ENCODE measurements around the gene DUSP22. TPM values are rescaled to one million over a fixed set of nuclear protein-coding genes. Genes with fewer than 3 reads are reported as not detected.

DUSP22 gene
- total RNA-seq, 1 experiment from 2014 or later = 18.6 TPM

DNA sequence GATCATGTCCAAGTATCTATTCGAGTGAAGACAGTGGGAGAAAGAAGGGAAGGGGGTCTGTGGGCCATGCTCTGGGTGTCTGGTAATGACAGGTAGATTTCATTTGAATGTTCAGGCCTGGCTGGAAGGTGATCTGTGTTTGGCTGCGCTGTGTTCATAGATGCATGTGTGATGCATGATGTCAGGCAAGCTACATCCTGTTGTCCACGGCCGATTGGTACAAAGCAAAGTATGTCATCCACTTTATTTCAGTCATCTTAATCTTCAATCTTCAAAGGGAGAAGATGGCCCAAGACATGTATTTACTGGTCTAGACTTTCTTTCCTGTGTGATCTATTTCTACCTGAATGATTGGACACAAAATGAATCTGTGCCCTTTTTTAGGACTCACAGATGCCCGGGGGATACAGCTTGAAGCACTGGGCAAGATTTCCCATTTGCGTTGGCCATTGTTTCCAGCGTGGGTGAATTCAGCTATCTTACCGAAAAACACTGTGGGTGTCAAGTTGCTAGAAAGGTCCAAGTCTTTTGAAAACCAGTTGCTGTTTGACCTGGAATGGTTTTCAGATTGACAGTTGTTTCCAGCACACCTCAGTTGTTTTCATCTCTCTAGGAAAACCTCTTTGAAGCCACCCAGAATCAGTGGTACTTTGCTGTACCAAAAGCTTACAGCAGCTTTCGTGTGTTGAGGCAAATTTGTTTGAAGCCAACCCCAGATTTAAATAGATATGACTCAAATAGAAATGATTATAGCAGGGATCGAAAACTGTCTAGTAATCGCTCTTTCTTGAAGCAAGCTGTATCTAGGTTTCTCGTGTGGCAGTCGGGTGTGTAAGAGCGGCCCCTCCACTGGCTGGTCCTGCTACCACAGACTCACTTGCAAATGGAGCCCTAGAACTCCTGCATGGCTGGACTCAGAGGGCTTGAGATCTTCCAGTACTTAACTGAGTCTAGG, 27.2 kb downstream of the DUSP22 start:
- BruUV-seq (replicated peaks) = no TSS peak
- Histone ChIP-seq H3K4me1 (no peaks in the 10 kb centered on the region), H3K4me3 (ENCODE audit: low read depth, low read length) (no peak overlapping the region), H3K36me3 (ENCODE audit: control insufficient read depth, insufficient read depth, low read length) (no peaks in the 10 kb centered on the region), H3K9me3 (no peaks in the 10 kb centered on the region), H3K27me3 (replicated peaks; ENCODE audit: control insufficient read depth, insufficient read depth, low read length) (no peaks in the 10 kb centered on the region)
- intact Hi-C loops (cut with micrococcal nuclease; ENCODE audit: unreplicated experiment) = no loop called here
- Mint-ChIP-seq H3K27me3 (ENCODE audit: insufficient read depth, unreplicated experiment) (no peaks in the 10 kb centered on the region), H3K4me3 (ENCODE audit: unreplicated experiment) (no peak overlapping the region), H3K27ac (ENCODE audit: unreplicated experiment) (no peak overlapping the region), H3K9me3 (ENCODE audit: unreplicated experiment) (no peaks in the 10 kb centered on the region), H3K36me3 (ENCODE audit: insufficient read depth, unreplicated experiment) (no peaks in the 10 kb centered on the region), H3K4me1 (ENCODE audit: low read depth, unreplicated experiment) (no peaks in the 10 kb centered on the region)
- TF ChIP-seq, protein P1, sequence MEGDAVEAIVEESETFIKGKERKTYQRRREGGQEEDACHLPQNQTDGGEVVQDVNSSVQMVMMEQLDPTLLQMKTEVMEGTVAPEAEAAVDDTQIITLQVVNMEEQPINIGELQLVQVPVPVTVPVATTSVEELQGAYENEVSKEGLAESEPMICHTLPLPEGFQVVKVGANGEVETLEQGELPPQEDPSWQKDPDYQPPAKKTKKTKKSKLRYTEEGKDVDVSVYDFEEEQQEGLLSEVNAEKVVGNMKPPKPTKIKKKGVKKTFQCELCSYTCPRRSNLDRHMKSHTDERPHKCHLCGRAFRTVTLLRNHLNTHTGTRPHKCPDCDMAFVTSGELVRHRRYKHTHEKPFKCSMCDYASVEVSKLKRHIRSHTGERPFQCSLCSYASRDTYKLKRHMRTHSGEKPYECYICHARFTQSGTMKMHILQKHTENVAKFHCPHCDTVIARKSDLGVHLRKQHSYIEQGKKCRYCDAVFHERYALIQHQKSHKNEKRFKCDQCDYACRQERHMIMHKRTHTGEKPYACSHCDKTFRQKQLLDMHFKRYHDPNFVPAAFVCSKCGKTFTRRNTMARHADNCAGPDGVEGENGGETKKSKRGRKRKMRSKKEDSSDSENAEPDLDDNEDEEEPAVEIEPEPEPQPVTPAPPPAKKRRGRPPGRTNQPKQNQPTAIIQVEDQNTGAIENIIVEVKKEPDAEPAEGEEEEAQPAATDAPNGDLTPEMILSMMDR (IDR thresholded peaks at IDR 0.05; ENCODE audit: insufficient read depth in 1 of 2, low read depth in 1 of 2, low read length in 1 of 2, severe bottlenecking in 1 of 2, unreplicated experiment in 1 of 2) = no peak
- DNase-seq = no peak
- POLR2A ChIA-PET = no interaction called here
- CTCF ChIA-PET = no interaction called here

DNA sequence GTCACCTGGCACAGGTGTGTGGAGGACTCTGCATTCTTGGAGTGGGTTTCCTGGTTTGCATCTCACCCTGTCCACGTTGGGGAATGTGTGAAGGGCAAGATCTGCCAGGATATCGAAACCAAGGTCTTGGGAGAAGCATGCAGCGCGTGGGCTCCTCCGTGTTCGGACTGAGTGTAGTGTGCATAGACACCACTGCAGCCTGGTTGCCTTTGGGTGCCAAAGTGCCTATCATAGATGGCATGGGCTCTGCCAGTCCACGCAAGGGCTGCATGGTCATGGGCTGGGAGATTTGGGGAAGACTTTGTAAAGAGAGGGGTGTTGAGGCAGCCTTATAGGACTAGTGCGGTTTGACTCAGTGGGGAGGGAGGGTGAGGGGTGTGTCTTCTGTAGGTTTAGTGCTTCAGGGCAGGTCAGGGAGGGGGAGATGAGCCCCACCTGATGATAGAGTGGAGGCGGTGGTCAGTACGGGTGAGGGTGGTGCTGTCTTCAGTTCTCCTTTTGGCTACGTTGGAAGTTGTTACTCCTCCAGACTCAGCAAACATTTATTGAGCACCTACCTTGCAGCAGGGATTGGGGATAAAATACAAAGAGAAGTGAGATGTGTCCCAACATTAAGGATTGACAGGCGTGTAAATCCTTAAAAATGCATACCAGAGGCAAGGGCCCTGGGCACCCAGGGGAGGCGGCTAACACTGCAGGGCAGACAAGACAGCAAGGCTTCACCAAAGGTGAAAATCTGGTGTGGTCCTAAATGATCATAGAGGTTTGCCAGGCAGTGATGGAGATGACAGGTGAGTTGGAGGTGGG, 28.3 kb downstream of the DUSP22 start:
- intact Hi-C loops (cut with micrococcal nuclease; ENCODE audit: unreplicated experiment) = no loop called here
- Mint-ChIP-seq H3K27me3 (ENCODE audit: insufficient read depth, unreplicated experiment) (no peaks in the 10 kb centered on the region), H3K36me3 (ENCODE audit: insufficient read depth, unreplicated experiment) (no peaks in the 10 kb centered on the region), H3K27ac (ENCODE audit: unreplicated experiment) (no peak overlapping the region), H3K4me3 (ENCODE audit: unreplicated experiment) (no peak overlapping the region), H3K4me1 (ENCODE audit: low read depth, unreplicated experiment) (no peaks in the 10 kb centered on the region), H3K9me3 (ENCODE audit: unreplicated experiment) (no peaks in the 10 kb centered on the region)
- TF ChIP-seq, protein P1 (IDR thresholded peaks at IDR 0.05; ENCODE audit: insufficient read depth in 1 of 2, low read depth in 1 of 2, low read length in 1 of 2, severe bottlenecking in 1 of 2, unreplicated experiment in 1 of 2) = no peak
- CTCF ChIA-PET = no interaction called here
- H3K36me3 ChIP-seq (ENCODE audit: control insufficient read depth, insufficient read depth, low read length) = no peaks in the 10 kb centered on the region
- H3K4me1 ChIP-seq = no peaks in the 10 kb centered on the region
- no TSS peak for BruUV-seq (replicated peaks)
- H3K4me3 ChIP-seq (ENCODE audit: low read depth, low read length) = no peak overlapping the region
- DNase-seq = no peak
- POLR2A ChIA-PET = no interaction called here
- H3K9me3 ChIP-seq = no peaks in the 10 kb centered on the region
- no peaks in the 10 kb centered on the region for H3K27me3 ChIP-seq (replicated peaks; ENCODE audit: control insufficient read depth, insufficient read depth, low read length)

DNA sequence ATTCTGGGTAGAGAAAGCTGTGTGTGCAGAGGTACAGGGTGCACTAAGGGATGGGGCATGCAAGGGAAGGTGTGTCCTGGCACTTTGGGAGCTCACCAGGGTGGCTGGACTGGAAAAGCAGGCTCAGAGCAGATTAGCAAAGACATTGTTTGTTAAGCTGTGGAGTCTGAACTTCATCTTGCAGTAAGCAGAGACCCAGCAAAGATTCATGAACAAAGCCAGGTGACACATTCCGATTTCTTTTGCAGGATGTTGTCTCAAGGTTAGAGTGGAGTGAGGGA, 28.8 kb downstream of the DUSP22 start:
- peak in 1 of 2 experiments; percentile 21 for DNase-seq
- intact Hi-C loops (cut with micrococcal nuclease; ENCODE audit: unreplicated experiment) = no loop called here
- Mint-ChIP-seq H3K9me3 (ENCODE audit: unreplicated experiment) (no peaks in the 10 kb centered on the region), H3K27ac (ENCODE audit: unreplicated experiment) (no peak overlapping the region), H3K27me3 (ENCODE audit: insufficient read depth, unreplicated experiment) (no peaks in the 10 kb centered on the region), H3K4me3 (ENCODE audit: unreplicated experiment) (no peak overlapping the region), H3K4me1 (ENCODE audit: low read depth, unreplicated experiment) (no peaks in the 10 kb centered on the region), H3K36me3 (ENCODE audit: insufficient read depth, unreplicated experiment) (no peaks in the 10 kb centered on the region)
- CTCF ChIA-PET = no interaction called here
- Histone ChIP-seq H3K27me3 (replicated peaks; ENCODE audit: control insufficient read depth, insufficient read depth, low read length) (no peaks in the 10 kb centered on the region), H3K9me3 (no peaks in the 10 kb centered on the region), H3K4me1 (no peaks in the 10 kb centered on the region), H3K4me3 (ENCODE audit: low read depth, low read length) (no peak overlapping the region), H3K36me3 (ENCODE audit: control insufficient read depth, insufficient read depth, low read length) (no peaks in the 10 kb centered on the region)
- TF ChIP-seq, protein P1 (IDR thresholded peaks at IDR 0.05; ENCODE audit: insufficient read depth in 1 of 2, low read depth in 1 of 2, low read length in 1 of 2, severe bottlenecking in 1 of 2, unreplicated experiment in 1 of 2) = no peak
- no TSS peak for BruUV-seq (replicated peaks)
- POLR2A ChIA-PET = no interaction called here
